Activated CD4-positive, alpha-beta T cell treated with anti-CD3 and anti-CD28 coated beads, Interleukin-2, amount 50 U/mL, for 48 hours (primary cell): ENCODE data around the gene ERC1.

Source experiments
- DNase-seq, 2 experiments: peaks; one replicate each; pipeline ENCODE4 v3.0.0-alpha.2; 2020

Gene ERC1

DNA sequence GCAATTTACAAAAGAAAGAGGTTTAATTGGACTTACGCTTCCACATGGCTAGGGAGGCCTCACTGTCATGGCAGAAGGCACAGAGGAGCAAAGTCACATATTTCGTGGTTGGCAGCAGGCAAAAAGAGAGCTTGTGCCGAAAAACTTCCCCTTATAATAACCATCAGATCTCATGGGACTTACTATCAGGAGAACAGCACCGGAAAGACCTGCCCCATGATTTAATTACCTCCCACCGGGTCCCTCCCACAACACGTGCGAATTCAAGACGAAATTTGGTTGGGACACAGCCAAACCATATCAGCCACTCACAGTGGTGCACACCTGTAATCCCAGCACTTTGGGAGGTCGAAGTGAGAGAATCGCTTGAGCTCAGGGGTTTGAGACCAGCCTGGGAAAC is 534.8 kb downstream of the ERC1 start:
- DNase-seq = no peak

DNA sequence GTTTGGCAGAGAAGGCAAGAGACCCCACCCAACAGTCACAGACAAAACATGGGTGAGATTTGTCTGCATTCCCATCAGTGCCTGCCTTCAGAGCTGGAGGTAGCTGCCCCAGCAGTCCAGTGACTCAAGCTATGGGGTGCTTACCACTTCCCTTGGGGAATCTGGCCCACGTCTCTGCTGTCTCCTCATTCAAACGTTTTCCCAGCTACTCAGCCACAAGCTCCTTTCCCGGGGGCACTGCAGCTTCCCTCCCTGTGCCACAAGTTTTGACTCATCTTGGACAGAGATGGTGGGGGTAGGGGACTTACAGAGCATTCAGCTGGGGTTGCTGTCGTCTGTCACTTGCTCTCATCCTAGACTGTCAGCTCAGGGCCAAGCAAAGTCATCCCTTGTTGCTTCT is 536.8 kb downstream of the ERC1 start:
- no peak for DNase-seq

DNA sequence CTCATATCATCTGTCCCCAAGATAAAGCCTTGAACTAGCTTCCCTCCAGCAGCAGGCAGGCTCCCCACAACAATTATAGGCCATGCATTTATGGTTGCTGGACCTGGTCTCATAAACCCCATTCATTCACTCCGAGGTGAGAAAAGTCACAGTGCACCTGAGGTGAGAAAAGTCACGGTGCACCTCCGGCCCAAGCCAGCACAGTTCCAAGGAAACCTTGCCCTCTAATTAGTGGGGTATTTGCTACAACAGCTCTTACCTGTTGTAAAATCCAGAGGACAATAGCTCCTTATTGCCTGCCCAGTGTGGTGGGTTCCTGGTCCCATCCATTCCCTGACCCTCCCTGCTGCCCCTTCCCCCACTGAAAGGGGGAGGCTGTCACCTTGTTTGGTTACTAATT is 537.8 kb downstream of the ERC1 start:
- DNase-seq = no peak

DNA sequence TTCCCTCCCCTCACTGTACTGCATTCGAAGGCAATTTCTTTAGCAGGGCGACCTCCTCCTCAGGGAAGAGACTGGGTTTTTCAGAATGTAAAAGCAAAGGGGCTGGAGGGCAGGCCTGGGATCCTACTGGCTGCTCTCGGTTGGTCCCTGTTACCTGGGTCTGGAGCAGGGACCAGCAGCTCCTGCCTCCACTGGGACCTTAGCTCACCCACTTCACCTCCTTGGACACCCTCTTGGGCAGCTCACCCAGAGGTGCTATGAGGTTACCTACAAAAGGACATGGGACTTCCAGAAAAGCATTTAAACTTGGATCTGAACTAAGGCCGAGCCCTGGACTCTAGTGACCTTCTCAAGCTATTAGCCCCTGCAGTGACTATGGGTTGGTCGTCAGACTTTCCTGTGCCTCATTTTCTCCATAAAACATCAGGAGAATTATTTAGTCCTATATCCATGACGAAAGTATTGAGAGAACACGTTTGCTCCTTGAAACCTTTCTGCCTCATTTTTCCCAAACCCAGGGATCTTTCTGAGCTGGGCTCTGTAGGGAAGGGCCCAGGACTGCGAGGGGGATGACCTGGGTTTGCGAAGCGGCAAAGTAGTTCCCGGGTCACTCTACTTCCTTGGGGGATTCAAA is 538.3 kb downstream of the ERC1 start:
- no peak for DNase-seq

GRCh38 chr12:1529862-1530591 is 539.0 kb downstream of the ERC1 start:
- DNase-seq = no peak

GRCh38 chr12:1530592-1531152 is 539.6 kb downstream of the ERC1 start:
- no peak for DNase-seq

- peak in 1 of 2 experiments; percentile 14 for DNase-seq
Observed at GRCh38 chr12:1531153-1531653, 540.2 kb downstream of the ERC1 start.

DNA sequence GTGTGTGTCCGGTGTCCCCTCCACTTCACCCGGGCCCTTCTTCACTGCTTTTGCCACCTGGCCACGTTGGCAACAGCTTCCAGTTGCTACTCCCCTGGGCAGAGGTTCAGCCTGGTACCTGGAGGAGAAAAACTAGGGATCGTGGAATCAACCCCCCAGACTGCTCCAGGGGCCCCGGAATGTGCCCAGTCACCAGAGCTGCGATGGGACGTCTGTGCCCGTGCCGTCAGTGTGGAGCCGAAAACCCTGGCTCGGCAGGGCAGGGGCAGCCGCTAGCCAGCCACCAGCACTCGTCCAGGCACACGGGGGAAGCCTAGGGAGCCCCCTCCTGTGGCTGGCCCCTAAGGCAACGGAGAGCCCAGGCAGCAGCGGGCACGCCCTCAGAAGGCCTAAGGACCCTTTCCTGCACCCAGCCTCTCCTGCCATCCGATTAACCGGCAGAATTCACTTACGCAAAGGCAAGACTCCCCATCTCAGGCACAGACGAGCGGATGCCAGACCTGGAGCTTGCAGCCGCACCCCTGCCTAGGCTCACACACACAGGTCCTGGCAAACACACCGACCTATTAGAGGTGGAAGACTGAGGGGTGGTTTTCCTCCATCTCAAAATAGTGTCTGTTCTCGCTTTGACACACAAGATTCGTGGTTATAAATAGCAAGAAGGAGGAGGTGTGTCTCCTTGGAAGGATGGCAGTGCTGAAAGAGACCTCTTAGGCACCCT is 540.8 kb downstream of the ERC1 start:
- peak in 1 of 2 experiments; percentile 15 for DNase-seq

- no peak for DNase-seq
Observed at GRCh38 chr12:1532375-1533165, 541.5 kb downstream of the ERC1 start.

DNA sequence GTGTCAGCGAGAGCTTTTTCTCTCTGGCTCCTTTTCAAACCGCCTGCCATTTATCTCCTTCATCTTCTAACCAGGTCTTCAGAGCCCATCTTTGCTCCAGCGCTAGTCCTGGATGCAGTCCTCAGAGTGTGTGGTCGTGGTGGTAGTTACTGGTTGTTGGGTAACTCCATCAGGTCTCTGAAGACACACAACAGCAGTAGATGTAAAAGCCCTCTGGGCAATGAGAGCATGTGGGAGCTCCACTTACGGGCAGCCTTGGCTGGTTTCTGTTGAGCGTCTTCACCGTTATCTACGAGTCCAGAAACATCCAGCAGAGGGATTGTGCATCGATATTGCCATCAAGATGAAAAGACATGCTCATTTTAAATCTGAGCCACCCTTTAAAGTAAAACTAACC is 542.2 kb downstream of the ERC1 start:
- DNase-seq = peak; percentile 17 to 32

- peak; percentile 58 to 70 for DNase-seq
Observed at GRCh38 chr12:1533602-1534304, 542.7 kb downstream of the ERC1 start.

DNA sequence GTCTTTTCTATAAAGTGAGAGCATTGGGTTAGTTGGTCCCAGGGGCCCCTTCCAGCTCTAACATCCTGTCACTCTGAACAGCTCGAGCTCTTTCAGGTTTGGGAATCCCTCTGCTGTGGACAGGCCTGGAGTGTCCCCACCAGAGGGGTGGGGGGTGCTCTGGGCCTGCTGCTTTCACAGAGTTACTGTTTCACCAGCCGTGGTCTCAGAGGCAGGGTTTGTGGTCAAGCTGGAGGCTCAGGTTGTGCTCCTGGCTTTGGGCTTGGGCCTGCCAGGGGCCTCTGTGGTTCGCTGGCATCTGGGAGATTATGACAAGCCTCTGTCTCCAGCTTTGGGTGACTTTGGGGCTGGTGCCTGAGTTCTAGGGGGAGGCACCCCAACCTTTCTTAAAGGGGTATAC is 543.7 kb downstream of the ERC1 start:
- DNase-seq = no peak

DNA sequence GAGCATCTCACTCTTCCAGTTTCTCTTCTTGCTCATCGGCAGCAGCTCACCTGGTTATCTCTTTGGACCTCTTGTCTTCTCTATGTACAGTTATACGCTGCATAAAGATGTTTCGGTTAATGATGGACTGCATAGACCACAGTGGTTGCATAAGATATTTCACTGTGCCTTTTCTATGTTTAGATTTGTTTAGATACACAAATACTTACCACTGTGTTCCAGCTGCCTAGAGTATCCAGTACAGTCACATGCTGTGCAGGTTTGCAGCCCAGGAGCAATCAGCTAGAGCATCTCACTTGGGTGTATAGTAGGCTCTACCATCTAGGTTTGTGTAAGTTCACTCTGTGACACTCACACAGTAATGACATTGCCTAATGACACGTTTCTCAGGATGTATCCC is 545.8 kb downstream of the ERC1 start:
- no peak for DNase-seq

DNA sequence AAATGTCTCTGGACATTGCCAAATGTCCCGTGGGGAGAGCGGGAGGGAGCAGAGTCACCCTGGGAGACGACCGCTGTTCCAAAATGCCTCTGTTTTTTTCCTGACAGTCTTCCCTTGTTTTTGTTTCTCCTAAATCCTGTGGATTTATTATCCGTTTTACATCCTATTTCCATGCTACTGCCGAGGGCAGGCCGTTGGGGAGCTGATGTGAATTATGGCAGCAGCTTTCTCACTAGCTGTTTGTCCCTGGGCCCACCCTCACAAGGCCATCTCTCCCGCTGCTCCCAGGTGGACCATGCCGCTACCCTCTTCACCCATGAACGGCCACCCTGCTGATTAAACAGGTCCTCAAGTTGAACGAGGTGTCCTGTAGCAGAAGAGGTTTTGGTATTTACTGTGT is 548.1 kb downstream of the ERC1 start:
- DNase-seq = no peak

- DNase-seq = no peak
Observed at GRCh38 chr12:1540690-1541089, 549.7 kb downstream of the ERC1 start.

DNA sequence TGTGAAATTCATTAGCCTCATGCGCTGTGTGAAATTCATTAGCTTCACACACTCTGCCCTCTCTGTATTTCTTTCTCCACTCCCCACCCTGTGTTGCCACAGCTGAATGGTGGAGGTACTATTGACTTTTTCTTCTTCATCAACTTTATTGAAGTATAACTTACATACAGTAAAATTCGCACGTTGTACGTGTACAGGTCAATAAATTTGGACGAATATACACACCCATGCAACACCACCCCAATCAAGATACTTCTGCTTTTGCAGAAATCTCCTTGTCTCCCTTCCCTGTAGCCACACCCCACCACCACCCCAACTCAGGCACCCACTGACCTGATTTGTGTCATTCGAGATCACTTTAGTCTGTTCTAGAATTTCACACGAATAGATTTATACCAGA is 551.6 kb downstream of the ERC1 start:
- DNase-seq = no peak

- DNase-seq = no peak
Observed at GRCh38 chr12:1544996-1545700, 554.1 kb downstream of the ERC1 start.
